HepG2 (cell line): ENCODE data around the gene RGL1. TPM values are rescaled to one million over a fixed set of nuclear protein-coding genes. Genes with fewer than 3 reads are reported as not detected.

Source experiments
- ATAC-seq: fragments of 200-7000 bp; cut with Tn5 transposase; 3 replicates; pipeline ENCODE4 v1.9.1; 2020; ENCODE audit warnings: mild to moderate bottlenecking, moderate library complexity
- BruUV-seq: library from RNA; stranded (reverse); fragments of 400-500 nt; replicated peaks from 2 replicates; lab custom pipeline; 2021; lab: Mats Ljungman, UMichigan
- CTCF ChIA-PET: fragments of 300-600 bp; formaldehyde crosslinking; extraction: SDS; loops from one replicate; lab custom pipeline; 2021; ENCODE audit warnings: low total read pairs, inconsistent platforms, low intra/inter-chr PET ratio; lab: Yijun Ruan, JAX
- POLR2A ChIA-PET: fragments of 350-600 bp; sonication (Branson Sonifier 250); formaldehyde crosslinking; loops from one replicate; lab custom pipeline; 2020; ENCODE audit warnings: antibody characterized with exemption, inconsistent platforms; lab: Yijun Ruan, JAX
- DNase-seq: peaks from one replicate; pipeline ENCODE4 v3.0.0-alpha.2; 2015; ENCODE audit warnings: low spot score
- FAIRE-seq: peaks from 3 replicates; lab custom pipeline; 2011; peaks lifted over from hg19 to GRCh38; lab: Jason Lieb, UNC
- H2AFZ ChIP-seq: one replicate; pipeline ENCODE4 v1.6.1; 2011; ENCODE audit warnings: low read length, inconsistent platforms
- H3K27ac ChIP-seq: fragments of 300-600 bp; 3 replicates; pipeline ENCODE4 v1.8.0; 2011; ENCODE audit warnings: mixed run types, mild to moderate bottlenecking, mixed read lengths, low read length, inconsistent platforms; ENCODE audit not compliant: insufficient read depth; ENCODE audit errors: extremely low read length
- H3K27me3 ChIP-seq, 2 experiments: fragments of 200-600 bp in 1 of 2; 2 replicates in 1 of 2; 3 replicates in 1 of 2; pipeline versions ENCODE4 v1.6.0 to v1.8.0; 2011; ENCODE audit warnings: low read length in 2 of 2, mild to moderate bottlenecking in 2 of 2, moderate library complexity in 2 of 2, inconsistent platforms in 1 of 2; ENCODE audit not compliant: insufficient read depth in 2 of 2, control insufficient read depth in 1 of 2
- H3K36me3 ChIP-seq, 2 experiments: fragments of 200-600 bp in 1 of 2; replicated peaks in 1 of 2; 2 replicates in 1 of 2; 3 replicates in 1 of 2; pipeline versions ENCODE4 v1.5.1 to v1.8.0; 2011; ENCODE audit warnings: low read length in 2 of 2, inconsistent platforms in 1 of 2; ENCODE audit not compliant: insufficient read depth in 2 of 2, control insufficient read depth in 1 of 2
- H3K4me1 ChIP-seq: 2 replicates; pipeline ENCODE4 v1.5.1; 2012; ENCODE audit warnings: low read length, inconsistent platforms; ENCODE audit not compliant: insufficient read depth
- H3K4me2 ChIP-seq: 2 replicates; pipeline ENCODE4 v1.6.0; 2011; ENCODE audit warnings: low read depth, low read length, inconsistent platforms
- H3K4me3 ChIP-seq, 3 experiments: fragments of 200-600 bp in 1 of 3; sonication (generic), shearing (Covaris generic) in 1 of 3; replicated peaks in 1 of 3; 2 replicates each; pipeline ENCODE4 v1.5.1; 2011 to 2016; ENCODE audit warnings: low read length in 3 of 3, inconsistent platforms in 2 of 3, low read depth in 2 of 3, mild to moderate bottlenecking in 2 of 3, control low read depth in 1 of 3, mixed read lengths in 1 of 3; ENCODE audit not compliant: insufficient read depth in 1 of 3
- H3K79me2 ChIP-seq: one replicate; pipeline ENCODE4 v1.6.1; 2011; ENCODE audit warnings: low read length, inconsistent platforms; ENCODE audit not compliant: insufficient read depth
- H3K9ac ChIP-seq: 2 replicates; pipeline ENCODE4 v1.6.0; 2011; ENCODE audit warnings: mild to moderate bottlenecking, low read depth, low read length, inconsistent platforms; ENCODE audit not compliant: insufficient read depth
- H3K9me3 ChIP-seq: 2 replicates; pipeline ENCODE4 v1.5.1; 2012; ENCODE audit warnings: mild to moderate bottlenecking, low read length
- H4K20me1 ChIP-seq: 2 replicates; pipeline ENCODE4 v1.6.0; 2011; ENCODE audit warnings: inconsistent platforms, mild to moderate bottlenecking, low read length, moderate library complexity; ENCODE audit not compliant: insufficient read depth
- ETV5 ChIP-seq: IDR thresholded peaks from 2 replicates; pipeline ENCODE4 v1.6.1; 2018; ENCODE audit warnings: missing biosample characterization, missing genetic modification reagents, inconsistent platforms, borderline replicate concordance
- GABPB1 ChIP-seq: IDR thresholded peaks from 2 replicates; pipeline ENCODE4 v1.6.1; 2016; ENCODE audit warnings: mild to moderate bottlenecking, missing genetic modification reagents, moderate library complexity, missing compliant biosample characterization
- NPAS2 ChIP-seq: sonication (generic); formaldehyde crosslinking; IDR thresholded peaks from 2 replicates; pipeline ENCODE4 v1.8.0; 2022; ENCODE audit warnings: mild to moderate bottlenecking, missing genetic modification reagents, borderline replicate concordance
- PAF1 ChIP-seq: IDR thresholded peaks from 2 replicates; pipeline ENCODE4 v1.6.1; 2016; ENCODE audit warnings: missing genetic modification reagents, missing compliant biosample characterization
- SRSF4 ChIP-seq: fragments of 200-400 bp; formaldehyde crosslinking; IDR thresholded peaks from one replicate; pipeline ENCODE4 v1.6.1; 2018; ENCODE audit warnings: mild to moderate bottlenecking, low read depth, low read length, moderate library complexity; ENCODE audit not compliant: poor library complexity, severe bottlenecking
- ZGPAT ChIP-seq: IDR thresholded peaks from 2 replicates; pipeline ENCODE4 v1.6.1; 2016; ENCODE audit warnings: mild to moderate bottlenecking
- ZNF124 ChIP-seq: sonication (generic); formaldehyde crosslinking; IDR thresholded peaks from 2 replicates; pipeline ENCODE4 v1.4.0; 2020; ENCODE audit warnings: missing genetic modification reagents
- ZNF446 ChIP-seq: sonication (generic); formaldehyde crosslinking; IDR thresholded peaks from 2 replicates; pipeline ENCODE4 v1.5.0; 2020; ENCODE audit warnings: mild to moderate bottlenecking, missing genetic modification reagents
- ZNF782 ChIP-seq: sonication (generic); formaldehyde crosslinking; IDR thresholded peaks from 2 replicates; pipeline ENCODE4 v1.4.0; 2020; ENCODE audit warnings: missing genetic modification reagents, mild to moderate bottlenecking, borderline replicate concordance
- ZSCAN21 ChIP-seq: sonication (generic); formaldehyde crosslinking; IDR thresholded peaks from 2 replicates; pipeline ENCODE4 v1.8.0; 2022; ENCODE audit warnings: mild to moderate bottlenecking, missing genetic modification reagents, moderate library complexity, borderline replicate concordance
- WGBS: methylation state at CpG from one replicate; pipeline ENCODE4 v1.1.6; 2017; ENCODE audit warnings: low lambda C conversion rate; 5-methylcytosine and 5-hydroxymethylcytosine counted together
- in situ Hi-C: cut with HindIII; loops from 2 replicates; pipeline ENCODE4 v1.10.0; 2017; ENCODE audit warnings: low pct_unique_long_range_greater_than_20kb; ENCODE audit not compliant: extremely low pct_ligation_motif_present
- intact Hi-C: fragments of 100-400 bp; cut with micrococcal nuclease; formaldehyde crosslinking; loops from one replicate; pipeline ENCODE4 v1.10.0; 2022; ENCODE audit not compliant: unreplicated experiment
- polyA plus RNA-seq, 8 experiments: library from polyadenylated mRNA; depleted of rRNA in 3 of 8; stranded (reverse) in 7 of 8; unstranded in 1 of 8; fragments of >200 nt; fragmentation: Illumina TruSeq in 4 of 8; extraction: Trizol in 4 of 8; gene quantifications; 2 replicates each; pipeline versions ENCODE4 v1.2.1 to v1.2.3, GENCODE V29; 2011 to 2016; ENCODE audit warnings: low read depth in 4 of 8, missing spikeins in 1 of 8, mixed read lengths in 1 of 8; ENCODE audit not compliant: insufficient read depth in 1 of 8
- total RNA-seq, 5 experiments: library from RNA; depleted of rRNA; stranded (reverse); fragments of >200 nt; fragmentation: Illumina TruSeq; extraction: Trizol; gene quantifications; 2 replicates each; pipeline ENCODE4 v1.2.3, GENCODE V29; 2016; ENCODE audit warnings: low read depth in 1 of 5

The RGL1 gene
- total and polyA plus RNA-seq, 2 of the 13 experiments (the other 11 are each of a cell fraction or from before 2014, with no cell fraction given) = 3.5 to 4.7 TPM

GRCh38 chr1:183773482-183774274 is 31.2 kb upstream of the RGL1 start (continued):
- TF ChIP-seq NPAS2 (CRISPR knock-in tag) = no peak
- TF ChIP-seq ETV5 = no peak
- no peak for TF ChIP-seq ZGPAT (CRISPR knock-in tag)
- TF ChIP-seq GABPB1 = no peak
- TF ChIP-seq ZNF446 (CRISPR knock-in tag) = no peak
- no peak for TF ChIP-seq SRSF4
- TF ChIP-seq PAF1 (CRISPR knock-in tag) = no peak

GRCh38 chr1:183774938-183775337 is 30.0 kb upstream of the RGL1 start:
- Histone ChIP-seq H3K9me3 (peaks cover 17% of the 10 kb centered on the region; the same call in 1 of the 2 replicates), H3K79me2 (no peaks in the 10 kb centered on the region), H3K4me2 (no peak overlapping the region), H2AFZ (no peak overlapping the region), H3K4me3 (no peak overlapping the region), H3K27ac (no peak overlapping the region), H3K9ac (no peak overlapping the region), H3K36me3 (no peaks in the 10 kb centered on the region; a peak in 1 of 5 replicates), H3K27me3 (no peaks in the 10 kb centered on the region), H4K20me1 (no peaks in the 10 kb centered on the region), H3K4me1 (peaks cover 6% of the 10 kb centered on the region)
- no TSS peak for BruUV-seq
- WGBS = 96% methylated on average over 3 of the region's 3 CpGs
- no peak for TF ChIP-seq ZSCAN21 (CRISPR knock-in tag)
- no peak for TF ChIP-seq ZNF782 (CRISPR knock-in tag)
- TF ChIP-seq ZNF124 = peak; percentile 99
- FAIRE-seq (no peak), ATAC-seq (no peak), DNase-seq (no peak)
- ChIA-PET CTCF (no interaction called here), POLR2A (no interaction called here)
- intact Hi-C loops = no loop called here
- in situ Hi-C loops = no loop called here
